ENCODE measurements around the gene TPD52L1.

Gene TPD52L1

DNA sequence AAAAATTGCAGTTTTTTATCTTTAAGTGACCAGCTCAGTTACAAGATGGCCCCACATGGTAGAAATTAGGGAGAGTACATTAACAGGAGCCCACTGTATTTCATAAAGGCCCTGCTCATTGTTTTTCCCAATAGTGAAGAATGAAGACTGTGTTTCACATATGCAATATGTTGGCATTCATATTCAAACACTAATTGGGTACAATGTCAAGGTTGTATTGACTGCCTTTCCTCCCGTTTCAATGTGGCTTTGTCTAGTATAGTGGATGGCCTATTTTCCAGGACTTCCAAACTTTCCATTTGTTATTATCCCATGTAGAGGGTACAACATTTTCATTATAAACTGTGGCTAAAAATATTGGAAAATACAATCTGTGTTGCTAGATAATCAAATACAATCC is 96.9 kb downstream of the TPD52L1 start:
- DNase-seq, result no peak

DNA sequence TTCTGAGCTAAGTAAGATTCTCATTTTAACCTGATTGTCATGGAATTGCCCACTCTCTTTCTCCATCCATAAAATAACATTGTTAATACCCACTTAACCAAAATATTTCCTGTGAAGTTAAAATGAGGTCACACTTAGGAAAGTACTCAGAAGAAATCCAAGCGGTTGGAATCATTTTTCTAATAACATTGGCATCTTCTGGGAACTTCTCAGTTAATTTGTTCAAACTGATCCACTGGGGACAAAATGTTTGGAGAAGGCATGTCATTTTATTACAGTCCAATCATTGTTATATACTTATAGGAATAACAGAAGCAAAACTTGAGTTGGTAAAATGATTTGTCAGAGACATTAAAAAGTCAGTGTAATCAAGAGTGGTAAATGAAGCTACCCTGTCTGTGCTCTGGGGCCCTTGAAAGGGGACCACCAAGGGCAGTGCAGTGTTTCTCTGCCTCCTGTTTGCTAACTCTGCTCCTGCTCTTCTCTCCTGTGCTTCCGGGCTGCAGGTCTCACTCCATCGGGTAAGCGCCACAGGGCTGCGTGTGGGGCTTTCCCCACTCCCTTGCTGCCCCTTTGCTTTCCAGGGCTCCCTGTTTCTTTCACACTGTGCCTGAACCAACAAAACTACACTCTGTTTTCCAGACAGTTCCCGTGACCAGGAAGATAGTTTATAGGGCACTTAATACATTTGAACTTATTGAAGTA is 98.1 kb downstream of the TPD52L1 start:
- no peak for DNase-seq

DNA sequence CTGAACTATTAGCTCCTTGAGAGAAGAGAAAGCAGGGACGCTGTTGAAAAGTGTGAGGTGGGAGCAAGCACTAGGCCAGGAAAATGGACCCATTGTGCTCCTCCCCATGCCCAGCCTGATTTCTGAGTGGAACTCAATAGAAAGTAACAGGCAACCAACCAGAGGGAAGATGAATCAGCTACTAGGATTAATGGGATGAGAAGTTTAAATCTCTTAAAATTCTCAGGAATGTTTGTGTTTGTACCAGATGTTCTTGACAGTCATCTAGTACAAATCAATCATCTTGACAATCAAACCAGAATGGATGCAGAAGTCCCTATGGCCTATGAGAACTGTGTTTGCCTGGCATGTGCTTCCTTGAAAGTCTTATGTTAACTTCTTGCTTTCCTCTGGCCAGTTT is 99.3 kb downstream of the TPD52L1 start:
- no peak for DNase-seq

DNA sequence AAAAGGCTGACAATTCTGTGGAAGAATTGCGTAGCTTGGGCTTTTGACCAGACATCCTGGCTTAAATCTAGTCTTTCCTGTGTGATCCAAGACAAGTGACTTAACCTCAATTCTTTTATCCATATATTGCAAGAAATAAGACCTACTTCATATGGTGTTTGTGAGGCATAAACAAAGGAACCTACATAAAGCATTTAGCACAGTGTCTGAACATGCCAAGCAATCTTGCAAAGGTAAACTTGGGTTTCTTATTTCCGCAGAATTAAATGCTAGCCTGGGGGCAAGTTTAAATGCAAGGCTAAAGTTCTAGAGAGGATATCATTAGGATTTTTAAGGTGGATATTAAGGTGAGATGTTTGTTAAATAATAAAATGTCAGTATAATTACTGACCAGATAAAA is 100.3 kb downstream of the TPD52L1 start:
- no peak for DNase-seq

DNA sequence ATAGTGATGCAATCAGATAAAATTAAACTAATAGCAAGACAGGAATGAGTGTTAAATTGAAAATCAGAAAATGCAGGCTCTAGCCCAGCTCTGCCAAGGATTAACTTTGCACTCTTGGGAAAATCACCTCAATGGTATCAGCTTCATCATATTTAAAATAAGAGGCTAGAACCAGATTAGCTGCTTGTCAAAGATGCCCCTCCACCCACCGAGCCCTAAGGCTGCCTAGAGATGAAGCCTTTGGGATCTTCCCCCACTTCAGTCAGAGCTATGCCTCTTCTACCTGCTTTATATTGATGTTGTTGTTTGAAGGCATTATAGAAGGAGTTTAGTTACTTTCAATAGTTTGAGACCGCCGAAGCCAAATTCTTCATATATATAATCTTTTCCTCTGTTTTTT is 100.7 kb downstream of the TPD52L1 start:
- no peak for DNase-seq

DNA sequence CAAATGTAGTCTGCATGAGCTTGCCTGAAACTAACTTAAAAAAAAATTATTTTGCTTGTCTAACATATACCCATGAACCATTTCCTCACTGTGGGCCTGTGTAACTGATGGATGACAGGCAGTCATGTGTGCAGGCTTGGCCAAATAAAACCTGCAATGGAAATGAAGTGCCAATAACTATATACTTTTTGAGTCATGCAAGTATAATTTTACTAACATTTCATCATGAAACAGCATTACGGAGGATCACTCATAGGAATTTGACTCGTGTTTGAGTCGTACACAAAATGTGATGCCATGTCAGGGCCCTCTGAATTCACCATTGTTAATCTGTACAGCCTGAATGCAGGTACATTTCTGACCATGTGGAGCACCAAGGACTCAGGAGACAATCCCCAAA is 101.6 kb downstream of the TPD52L1 start:
- DNase-seq, result no peak

DNA sequence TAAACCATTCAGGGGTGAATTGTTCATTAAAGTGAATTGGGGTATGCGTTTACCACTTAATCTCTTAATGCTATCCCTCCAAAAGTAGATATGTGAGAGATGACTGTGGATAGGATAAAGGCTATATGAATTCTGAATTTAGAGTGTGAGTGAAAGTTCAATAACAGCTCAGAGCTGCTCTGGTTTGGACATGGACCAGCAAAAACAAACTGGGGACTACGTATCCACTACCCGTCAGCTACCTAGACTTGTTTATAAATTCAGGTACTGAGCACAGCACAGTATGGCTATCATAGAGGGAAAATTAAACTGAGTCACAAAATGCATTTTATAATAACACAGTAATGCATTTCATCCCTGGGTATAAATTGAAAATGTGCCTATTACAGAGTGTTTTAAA is 103.8 kb downstream of the TPD52L1 start:
- no peak for DNase-seq

DNA sequence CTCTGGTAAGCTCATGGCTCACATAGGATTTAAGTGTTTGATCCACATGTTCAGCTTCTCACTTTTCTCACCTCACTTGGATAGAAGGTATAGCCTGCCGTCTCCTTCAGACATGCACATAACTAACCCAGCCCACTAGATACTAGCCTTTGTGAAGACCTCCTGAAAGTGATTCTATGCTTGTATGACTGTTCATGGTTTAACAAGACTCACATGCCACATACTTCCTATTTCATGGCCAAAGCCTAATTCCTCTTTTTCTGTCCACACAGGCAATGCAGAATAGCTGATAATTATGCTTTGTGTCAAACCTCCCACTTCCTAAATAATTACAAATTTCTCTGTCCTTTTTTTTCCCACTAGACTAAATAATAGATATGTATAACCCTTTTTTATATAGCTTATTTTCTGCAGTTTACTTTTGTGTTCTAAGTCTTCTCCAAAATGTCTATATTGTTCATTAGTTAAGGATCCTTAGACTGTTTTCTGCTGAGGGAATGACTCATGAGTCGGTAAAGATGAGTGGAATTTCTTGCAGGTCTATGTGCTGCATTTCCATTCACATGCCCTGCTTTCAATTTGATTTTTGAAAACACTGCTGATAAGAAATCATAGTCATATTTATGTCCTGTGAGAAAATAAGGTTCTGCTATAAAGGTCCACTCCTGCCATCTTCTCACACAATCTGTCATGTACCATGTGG is 105.2 kb downstream of the TPD52L1 start:
- DNase-seq, result no peak

DNA sequence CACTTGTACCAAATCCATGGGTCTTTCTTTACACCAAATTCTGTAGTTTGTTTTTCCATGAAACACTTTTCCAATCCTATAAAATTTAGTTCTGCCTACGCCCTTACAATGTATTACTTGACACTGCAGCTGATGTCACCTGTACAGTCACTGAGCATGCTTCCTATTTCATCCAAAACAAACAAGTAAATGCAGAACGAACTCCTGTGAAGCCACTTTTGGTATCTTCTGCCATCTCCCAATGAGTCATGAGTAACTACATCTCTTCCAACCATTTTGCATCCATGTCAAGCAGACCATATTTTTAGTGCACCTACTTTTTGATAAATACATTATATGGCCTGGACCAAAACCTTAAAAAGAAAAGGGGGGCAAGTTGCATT is 105.8 kb downstream of the TPD52L1 start:
- no peak for DNase-seq

DNA sequence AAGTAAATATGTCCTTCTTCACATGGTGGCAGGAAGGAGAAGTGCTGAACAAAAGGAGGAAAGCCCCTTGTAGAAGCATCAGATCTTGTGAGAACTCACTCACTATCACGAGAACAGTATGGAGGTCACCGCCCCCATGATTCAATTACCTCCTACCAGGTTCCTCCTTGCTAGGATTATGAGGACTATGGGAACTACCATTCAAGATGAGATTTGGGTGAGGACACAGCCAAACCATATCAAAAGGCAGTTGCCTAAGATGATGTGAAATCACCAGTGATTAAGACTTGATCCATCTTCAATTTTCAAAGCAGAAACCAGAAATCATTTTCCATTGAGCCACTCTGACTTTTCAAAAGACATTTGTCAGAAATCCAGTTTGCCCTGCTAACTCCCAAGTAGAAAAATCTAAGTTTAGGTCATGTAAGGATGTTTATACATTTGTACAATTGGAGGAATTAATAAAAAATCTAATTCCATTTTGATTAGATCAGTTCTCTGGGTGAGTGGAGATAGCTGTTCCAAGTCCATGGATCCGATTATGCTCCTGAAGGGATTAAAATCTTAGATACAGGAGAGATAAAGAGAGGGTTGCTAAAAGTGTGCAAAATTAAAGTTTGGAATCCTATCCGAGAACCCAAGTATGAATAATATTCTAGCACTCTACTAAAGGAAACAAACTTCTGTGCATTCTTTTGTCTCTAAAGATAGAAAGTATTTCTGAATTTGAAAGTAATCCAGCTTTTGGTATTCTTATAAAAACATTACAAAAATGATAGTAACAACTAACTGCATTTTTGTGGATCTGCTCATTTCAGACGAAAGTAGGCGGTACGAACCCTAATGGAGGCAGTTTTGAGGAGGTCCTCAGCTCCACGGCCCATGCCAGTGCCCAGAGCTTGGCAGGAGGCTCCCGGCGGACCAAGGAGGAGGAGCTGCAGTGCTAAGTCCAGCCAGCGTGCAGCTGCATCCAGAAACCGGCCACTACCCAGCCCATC is 108.7 kb downstream of the TPD52L1 start:
- DNase-seq, result no peak

DNA sequence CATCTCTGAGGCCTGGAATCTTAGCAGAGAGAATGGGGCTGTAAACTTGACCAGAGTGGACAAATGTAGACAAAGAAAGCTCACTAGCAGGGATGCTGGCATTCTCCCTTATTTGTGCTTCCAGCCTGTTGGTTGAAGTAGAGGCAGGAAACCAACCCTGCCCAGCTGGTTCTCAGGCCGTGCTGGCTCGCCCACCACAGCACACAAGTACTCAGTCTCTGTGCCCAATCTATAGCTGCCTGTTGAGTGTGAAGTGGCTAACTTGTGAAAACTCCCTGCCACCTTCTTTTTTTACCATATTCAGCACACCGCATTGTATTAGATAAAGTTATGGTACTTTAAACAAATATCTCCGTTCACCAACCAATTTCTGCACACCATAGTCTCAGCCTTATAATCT is 110.9 kb downstream of the TPD52L1 start:
- no peak for DNase-seq

DNA sequence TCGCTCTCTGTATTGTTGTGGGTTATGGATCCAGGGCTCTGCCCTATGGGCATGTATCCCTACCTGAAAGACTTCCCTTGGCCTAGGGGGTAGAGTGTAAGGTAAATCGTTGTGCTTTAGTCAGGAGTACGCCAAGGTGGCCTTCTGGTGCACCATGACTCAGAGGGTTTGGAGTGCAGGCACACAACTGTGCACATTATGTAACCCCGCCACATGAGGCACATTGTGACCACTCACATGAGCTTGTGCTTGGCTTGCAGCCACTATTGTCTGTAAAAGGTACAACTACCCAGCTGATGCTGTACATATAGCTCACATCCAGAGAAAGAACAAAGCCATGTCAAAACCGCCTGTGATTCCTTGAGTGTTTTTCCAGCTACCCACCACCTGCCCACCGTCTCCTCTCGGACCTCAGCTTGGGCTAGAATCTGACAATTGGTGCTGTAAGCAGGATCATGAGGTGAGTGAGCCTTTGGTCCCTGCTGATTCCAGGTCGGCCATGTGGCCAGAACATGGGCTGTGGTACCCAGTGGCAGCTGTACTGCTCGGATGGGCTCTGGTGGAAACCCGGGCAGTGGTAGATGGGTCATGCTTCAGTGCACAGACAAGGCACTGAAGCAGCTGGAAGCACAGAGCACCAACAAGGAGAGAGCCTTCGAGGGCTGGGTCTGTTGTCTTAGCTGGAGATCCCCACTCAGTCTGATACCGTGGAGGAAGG is 114.4 kb downstream of the TPD52L1 start:
- no peak for DNase-seq

DNA sequence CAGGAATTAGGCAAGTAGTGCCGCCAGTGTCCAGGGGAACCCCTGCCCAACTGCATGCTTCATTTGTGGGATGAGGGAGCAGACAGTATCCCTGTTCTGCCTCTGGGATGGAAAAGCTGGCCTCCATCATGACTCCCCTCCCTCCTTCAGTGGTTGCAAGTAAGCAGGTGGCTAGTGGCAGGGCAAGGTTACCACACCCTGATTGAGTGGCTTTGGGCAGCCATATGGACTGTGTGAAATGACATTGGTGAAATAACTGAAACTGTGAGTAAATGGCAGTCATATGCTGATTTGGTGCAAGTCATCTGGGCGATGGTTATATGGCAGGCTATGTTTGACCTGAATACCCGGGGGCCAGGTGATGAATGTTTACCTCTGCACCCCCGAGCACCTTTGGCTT is 115.2 kb downstream of the TPD52L1 start:
- DNase-seq, result no peak

DNA sequence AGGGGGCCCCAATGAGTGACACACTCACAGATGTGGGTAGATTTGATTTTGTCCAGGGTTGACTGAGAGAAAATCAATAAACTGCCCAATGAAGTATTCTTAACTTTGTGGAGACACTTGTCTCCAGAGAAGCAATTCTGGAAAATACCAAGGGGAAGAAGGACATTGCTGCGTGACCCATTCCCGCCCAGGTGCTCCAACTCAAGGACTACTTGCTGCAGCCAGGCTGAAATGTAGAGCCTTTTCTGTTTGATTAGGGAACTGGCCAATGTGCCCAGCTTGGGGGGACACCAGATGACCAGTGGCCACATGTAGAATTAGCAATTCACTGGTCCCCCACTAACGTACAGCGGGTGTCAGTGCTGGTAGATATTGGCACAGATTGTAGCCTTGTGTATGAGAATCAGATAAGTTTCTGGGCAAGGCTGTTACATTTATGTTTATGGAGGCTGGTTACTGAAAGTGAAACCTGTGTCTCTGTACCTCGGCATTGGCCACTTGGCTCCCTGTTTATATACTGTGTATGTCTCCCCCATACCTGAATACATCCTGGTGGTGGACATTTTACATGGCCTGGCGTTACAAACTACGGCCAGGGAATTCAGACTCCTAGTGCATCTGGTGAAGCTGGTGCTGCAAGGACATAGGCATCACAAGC is 115.9 kb downstream of the TPD52L1 start:
- DNase-seq, result no peak

DNA sequence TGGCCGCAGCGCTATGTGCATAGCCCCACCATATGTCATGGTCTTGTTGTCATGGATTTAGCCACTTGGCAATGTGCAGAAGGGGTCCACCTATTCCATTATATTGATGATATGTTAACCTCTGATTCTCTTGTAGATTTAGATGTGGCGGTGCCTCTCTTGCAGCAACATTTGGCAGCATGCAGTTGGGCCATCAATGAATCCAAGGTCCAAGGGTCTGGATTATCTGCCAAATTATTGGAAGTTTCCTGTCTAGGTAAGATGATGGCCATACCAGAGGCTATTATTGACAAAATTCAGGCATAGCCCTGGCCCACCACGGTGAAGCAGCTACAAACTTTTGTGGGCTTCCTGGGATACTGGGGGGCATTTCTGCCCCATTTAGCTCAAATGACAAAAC is 116.8 kb downstream of the TPD52L1 start:
- no peak for DNase-seq

DNA sequence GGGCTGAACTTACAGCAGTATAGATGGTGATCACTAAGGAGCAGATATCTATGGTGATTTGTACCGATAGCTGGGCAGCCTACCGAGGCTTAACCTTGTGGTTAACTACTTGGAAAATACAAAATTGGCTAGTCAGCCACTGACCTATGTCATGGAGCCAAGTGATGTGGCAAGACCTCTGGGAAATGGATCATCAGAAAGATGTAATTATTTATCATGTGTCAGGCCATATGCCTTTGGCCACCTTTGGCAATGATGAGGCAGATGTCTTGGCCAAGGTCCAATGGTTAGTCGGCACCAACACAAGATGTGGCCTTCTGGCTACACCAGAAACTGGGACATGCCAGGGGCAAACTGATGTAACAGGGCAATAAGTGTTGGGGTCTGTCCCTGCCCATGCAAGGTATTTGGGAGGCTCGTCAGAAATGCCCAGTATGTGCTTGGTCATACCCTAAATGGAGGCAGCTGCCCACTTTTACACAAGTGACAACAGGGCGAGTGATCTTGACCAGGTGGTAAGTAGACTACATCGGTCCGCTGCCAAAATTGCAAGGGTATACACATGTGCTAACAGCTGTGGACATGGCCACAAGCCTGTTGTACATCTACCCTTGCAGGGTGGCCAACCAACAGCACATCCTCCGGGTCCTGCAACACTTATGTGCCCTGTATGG is 118.0 kb downstream of the TPD52L1 start:
- DNase-seq, result no peak

DNA sequence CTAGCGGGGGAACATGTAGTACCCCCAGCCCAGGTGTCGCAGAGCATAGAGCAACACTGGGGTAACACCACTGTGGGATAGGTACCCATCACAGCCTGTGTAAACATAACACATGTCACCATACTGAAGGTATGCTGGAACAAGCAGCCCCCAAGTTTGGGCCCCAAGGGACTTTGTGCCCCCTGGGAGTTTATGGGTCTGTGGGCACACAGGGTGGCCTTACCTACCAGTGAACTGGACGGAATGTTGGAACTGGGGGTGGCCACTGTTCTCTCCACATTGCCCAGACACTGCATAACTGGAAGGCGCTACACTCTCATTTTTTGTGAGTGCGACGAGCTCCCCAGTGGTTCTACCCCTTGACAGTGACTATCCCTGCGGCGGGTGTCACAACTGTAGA is 119.7 kb downstream of the TPD52L1 start:
- DNase-seq, result no peak

DNA sequence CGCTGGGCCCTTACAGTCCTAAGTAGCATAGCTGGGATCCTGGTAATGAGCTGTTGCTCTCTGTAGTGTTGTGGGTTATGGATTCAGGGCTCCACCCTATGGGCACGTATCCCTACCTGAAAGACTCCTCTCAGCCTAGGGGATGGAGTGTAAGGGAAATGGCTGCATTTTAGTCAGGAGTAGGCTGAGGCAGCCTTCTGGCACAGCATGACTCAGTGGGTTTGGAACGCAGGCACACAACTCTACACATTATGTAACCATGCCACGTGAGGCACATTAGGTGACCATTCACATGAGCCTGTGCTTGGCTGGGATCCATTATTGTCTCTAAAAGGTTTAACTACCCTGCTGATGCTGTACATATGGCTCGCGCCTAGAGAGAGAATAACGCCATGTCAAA is 120.4 kb downstream of the TPD52L1 start:
- DNase-seq, result no peak

DNA sequence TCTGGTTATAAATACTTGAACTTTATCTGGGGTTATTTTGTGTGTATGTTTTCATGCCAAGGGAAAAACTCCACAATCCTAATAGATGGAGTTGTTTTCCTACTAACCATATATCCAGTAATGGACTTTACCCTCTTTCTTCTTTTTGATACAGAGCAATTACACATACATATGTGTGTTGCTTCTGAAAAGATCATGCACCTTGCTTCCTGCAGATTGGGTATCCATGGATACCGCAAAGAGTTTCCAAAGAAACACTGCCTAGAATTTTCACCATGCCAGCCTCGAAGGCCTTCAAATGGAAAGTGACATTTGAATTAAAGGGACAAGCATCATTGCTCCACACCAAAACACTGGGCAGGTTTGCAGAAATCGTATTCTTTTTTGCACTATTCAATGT is 121.4 kb downstream of the TPD52L1 start:
- DNase-seq, result no peak

DNA sequence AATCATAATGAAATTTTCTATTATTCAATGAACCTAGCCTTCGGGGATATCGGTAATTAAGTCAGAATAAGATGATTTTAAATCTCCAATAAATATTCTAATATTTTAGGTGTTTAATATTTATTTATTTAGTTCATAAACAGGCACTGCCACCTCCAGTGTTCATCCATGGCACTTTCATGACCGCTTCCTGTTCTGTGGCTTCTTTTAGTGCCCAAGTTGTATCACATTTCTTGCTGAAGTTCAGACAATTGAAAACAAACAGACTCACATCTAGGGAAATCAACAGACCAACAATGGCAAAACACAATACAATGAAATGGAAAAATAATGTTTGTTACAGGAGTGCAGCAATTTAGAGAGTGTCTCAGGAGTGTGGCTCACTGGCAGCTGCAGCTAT is 122.2 kb downstream of the TPD52L1 start:
- no peak for DNase-seq

DNA sequence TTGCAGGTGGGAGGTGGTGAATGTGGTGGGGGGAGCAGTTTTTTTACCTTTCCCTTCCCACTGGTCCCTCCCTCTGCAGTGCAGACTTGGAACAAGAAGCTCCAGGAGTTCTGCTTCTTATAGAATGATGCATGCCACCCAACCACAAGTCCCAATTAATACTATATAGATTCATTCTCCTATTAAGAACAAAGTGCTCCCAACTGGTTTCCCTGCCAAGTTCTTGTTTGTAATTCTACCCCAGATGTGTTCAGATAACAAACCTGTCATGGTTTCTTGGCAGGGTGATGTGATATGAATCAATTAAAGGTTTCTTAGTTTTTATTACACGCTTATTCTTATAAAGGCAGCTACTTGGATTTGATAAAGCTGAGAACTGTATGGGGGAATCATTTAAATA is 124.3 kb downstream of the TPD52L1 start:
- no peak for DNase-seq

DNA sequence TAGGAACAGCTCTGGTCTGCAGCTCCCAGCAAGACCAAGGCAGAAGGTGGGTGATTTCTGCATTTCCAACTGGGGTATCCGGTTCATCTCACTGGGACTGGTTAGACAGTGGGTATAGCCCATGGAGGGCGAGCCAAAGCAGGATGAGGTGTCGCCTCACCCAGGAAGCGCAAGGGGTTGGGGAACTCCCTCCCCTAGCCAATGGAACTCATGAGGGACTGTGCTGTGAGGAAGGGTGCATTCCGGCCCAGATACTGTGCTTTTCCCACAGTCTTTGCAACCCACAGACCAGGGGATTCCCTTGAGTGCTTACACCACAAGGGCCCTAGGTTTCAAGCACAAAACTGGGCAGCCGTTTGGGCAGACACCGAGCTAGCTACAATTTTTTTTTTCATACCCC is 126.4 kb downstream of the TPD52L1 start:
- DNase-seq, result no peak

Data from stimulated activated naive CD4-positive, alpha-beta T cell treated with Interleukin-2 at 50 U/mL for 16 hours (primary cell).